Caki2 (cell line): ENCODE results near the gene PDGFA. TPM values are rescaled to one million over a fixed set of nuclear protein-coding genes. Genes with fewer than 3 reads are reported as not detected.
"Not testable (repeated sequence)": the region's sequence is repeated elsewhere in the genome, so short reads cannot be mapped to it uniquely, and the experiment has no call there.

Source experiments
- DNase-seq: peaks from one replicate; pipeline ENCODE4 v3.0.0-alpha.2; 2015; ENCODE audit warnings: low read depth
- in situ Hi-C: cut with HindIII; loops from 2 replicates; pipeline ENCODE4 v1.10.0; 2016; ENCODE audit warnings: low sequenced_read_pairs, low pct_unique_long_range_greater_than_20kb, mixed read lengths
- total RNA-seq: library from RNA; depleted of rRNA; stranded (reverse); fragments of >200 nt; shearing (Covaris generic); gene quantifications from 2 replicates; pipeline ENCODE4 v1.2.3, GENCODE V29; 2014; ENCODE audit warnings: low replicate concordance

PDGFA gene
- total RNA-seq, 1 experiment from 2014 or later = 25.8 TPM

GRCh38 chr7:553636-554111 lies 34.0 kb upstream of the PDGFA start:
- in situ Hi-C loops = no loop called here
- DNase-seq = no peak

DNA sequence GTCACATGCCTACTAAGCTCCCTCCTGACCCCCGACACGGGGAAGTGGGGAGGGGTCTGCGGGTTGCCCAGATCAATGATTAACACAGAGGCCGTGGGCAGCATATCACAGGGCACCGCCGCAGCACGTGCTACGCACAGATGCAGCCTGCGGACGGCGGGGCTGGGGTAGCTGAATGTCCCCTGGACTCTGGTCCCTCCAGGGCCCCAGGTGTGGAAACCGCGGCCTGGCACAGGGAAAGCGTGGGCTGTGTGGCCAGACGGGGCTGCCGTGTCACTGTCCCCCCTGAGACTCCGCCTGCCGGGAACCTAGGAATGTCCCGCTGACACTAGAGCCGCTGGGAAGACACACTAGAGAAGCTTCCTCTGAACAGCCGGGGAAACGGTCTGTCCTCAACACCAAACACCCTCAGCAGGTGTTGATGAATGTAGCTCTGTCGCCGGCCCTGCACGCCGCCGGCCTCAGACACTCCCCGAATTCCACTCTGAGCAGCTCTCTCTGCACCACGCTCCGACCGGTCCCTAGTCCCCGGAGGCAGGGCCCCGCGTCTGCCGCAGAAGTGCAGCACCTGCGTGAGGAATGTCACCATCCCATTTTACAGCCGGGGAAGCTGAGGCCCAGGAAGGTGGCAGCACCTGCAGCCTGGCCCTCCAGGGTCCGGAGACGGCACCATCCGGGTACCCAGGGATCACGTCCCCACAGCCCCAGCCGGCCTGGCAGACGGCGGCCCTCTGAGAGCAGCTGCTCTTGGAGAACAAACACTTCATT lies 33.4 kb upstream of the PDGFA start:
- in situ Hi-C loops = no loop called here
- no peak for DNase-seq

- DNase-seq, in situ Hi-C loops: not testable (repeated sequence)
Measured at GRCh38 chr7:552151-552867, 32.7 kb upstream of the PDGFA start.

DNA sequence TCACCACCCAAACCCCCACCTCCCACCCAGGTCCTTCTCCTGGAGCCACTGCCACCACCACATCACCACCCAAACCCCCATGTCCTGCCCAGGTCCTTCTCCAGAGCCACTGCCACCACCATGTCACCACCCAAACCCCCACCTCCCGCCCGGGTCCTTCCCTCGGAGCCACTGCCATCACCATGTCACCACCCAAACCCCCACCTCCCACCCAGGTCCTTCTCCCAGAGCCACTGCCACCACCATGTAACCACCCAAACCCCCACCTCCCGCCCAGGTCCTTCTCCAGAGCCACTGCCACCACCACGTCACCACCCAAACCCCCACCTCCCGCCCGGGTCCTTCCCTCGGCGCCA lies 31.9 kb upstream of the PDGFA start:
- in situ Hi-C loops = not testable (repeated sequence)

DNA sequence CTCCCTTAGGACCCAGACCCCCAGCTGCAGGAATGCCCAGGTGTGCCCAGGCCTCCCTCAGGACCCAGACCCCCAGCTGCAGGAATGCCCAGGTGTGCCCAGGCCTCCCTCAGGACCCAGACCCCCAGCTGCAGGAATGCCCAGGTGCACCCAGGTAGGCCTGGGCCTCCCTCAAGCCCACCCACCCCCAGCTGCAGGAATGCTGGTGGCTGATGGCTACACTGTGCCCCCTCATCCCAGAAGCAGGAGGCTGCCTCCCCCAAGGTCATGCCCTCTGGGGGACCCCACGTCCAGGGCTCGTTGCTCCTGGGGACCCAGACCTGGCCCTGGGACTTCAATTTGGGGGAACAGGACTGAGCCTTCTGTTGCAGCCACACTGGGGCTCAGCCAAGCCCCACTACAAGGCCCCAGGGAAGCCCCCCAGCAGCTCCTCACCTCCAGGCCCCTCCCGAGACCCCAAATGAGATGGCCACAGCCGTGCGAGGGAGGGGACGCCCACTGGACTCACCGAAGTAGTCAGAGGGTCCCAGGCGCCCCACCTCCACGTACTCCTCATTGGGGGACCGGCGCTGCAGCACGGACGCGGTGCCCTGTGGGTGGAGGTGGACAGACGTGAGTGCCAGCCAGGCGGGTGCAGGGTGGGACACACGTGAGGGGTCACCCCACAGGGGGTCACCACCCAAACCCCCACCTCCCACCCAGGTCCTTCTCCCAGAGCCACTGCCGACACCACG lies 31.4 kb upstream of the PDGFA start:
- no peak for DNase-seq
- in situ Hi-C loops = no loop called here

More for the DNA sequence above, 31.9 kb upstream of the PDGFA start:
- not testable (repeated sequence) for DNase-seq

GRCh38 chr7:549891-550625 lies 30.4 kb upstream of the PDGFA start:
- in situ Hi-C loops = no loop called here
- DNase-seq = no peak

DNA sequence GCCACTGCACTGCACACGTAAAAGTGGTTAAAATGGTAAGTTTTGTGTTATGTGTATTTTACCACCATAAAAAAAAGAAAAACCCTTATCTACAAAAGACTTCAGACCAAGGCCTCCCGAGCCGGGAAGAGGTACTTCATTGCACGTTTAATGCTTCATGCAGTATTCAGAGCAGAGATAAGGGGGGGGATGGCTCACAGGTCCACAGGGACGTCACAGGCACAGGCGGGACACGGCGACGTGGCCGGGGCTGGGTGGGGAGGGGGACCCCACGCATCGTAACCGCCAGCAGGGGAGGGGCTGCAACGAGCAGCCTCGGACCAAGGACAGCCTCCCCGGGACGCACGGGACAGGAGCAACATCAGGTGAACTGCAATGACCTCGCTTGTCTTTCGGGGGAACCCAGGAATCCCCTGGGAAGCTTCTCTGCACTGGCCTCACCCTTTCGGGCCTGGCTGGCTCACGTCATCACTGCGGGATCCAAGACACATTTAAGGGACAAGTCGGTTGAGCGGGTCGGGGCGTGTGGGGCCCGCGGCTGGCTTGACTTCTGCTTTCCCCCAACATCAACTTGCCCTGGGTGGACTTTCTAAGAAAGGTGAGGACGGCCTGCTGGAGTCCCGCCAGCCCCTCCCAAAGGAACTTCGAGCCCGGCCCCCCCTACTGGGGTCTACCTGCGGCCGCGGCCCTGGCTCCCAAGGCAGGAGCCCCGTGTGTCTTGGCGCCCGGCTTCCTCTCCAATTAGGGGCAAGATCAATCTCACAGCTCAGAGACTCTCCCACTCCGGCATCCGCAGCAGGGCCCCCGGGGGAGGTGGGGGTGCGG lies 29.6 kb upstream of the PDGFA start:
- no peak for DNase-seq
- in situ Hi-C loops = no loop called here

DNA sequence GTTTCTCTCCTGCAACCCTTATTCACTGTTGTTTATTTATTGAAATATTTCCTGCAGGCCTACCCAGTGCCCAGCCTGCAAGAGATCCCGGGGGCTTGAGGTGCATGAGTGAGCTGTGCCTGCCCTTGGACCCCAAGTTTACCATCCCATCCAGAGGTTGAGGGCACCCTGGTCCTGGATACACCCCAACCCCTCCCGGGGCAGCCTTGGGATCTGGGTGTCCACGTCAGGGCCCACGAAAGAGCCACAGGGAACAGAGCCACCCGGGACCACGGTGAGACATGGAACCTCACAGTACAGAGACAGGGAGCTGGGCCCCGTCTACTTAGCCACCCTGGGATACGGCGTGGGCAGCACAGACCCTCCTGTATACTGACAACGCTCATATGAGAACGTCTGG lies 28.8 kb upstream of the PDGFA start:
- in situ Hi-C loops = no loop called here

DNA sequence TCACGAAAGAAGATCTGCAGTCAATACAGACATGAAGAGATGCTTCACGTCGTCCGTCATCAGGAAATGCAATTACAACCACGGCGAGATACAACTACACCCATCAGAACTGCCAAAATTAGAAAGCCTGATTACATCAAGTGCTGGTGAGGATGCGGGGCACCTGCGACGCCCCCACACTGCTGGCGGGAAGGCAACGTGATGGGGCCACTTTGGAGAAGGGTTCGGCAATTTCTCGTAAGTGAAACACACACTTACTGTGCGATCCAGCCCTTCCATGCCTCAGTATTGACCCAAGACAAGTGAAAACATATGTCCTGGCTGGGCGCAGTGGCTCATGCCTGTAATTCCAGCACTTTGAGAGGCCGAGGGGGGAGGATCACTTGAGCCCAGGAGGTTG lies 25.8 kb upstream of the PDGFA start:
- in situ Hi-C loops = no loop called here
- no peak for DNase-seq

More for the DNA sequence above, 28.8 kb upstream of the PDGFA start:
- no peak for DNase-seq

DNA sequence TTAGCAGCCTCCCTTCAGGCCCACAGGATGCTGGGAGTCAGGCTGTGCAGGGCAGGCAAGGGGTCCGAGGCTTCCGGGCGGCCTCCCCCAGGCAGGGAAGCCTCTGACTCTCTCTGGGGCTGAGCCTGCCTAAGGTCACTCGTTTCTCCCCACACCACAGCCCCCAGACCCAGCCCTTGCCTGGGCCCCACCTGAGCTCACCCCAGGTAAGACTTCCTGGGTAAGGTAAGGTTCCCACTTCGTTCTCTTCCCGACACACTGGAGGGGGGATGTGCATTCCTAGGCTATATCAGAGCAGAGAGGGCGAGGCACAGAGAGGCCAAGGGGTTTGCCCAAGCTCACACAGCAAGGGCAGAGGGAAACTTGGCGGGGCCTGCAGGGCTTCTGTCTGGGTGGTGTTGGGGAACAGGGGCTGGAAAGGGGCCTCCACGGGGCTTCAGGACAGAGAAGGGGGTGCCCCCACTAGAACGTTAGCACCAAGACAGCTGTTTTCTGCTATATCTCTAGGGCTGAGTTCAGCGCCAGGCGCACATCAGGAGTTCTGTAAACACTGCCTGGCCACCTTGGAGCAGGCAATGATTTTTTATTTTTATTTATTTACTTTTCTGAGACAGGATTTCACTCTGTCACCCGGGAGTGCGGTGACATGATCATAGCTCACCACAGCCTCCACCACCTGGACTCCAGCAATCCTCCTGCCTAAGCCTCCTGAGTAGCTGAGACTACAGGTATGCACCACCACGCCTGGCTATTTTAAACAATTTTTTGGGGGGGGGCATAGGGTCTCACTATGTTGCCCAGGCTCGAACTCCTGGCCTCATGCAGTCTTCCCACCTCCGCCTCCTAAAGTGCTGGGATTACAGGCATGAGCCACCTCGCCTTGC lies 24.9 kb upstream of the PDGFA start:
- no peak for DNase-seq
- in situ Hi-C loops = no loop called here

DNA sequence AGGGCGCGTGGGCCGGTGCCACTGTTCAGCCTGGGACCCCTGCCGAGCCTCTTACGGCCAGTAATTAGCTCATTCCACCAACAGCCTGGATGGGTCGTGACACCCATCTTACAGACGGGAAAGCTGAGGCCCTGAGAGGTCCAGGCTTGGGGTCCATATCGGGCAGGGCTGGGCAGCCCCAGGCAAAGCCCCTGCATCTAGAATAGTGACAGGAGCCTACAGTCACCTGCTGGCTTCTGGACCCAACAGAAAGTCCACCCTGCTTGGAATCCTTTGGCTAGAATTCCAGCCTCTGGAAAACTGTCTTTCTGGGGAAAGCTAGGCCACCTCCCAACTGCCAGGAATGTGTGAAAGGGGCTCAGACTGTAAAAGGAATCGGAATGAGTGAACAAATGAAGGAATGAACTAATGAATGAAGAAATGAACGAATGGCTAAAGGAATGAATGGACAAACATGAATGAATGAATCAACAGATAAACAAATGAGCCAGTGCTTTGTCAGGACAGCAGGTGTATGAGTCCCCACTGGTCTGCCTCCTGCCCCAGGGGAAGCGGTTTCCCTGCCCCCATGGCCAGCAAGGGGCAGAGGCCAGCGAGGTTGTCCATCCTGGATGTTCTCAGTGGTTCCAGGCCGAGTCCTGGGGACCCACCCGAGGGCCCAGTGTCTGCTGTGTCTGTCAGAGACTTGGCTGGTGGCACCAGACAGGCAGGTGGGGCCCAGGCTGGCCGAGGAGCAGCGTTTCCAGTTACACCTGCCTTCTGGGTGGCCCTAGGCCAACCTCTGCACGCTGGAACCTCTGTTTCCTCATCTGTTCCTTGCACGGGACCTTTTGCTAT lies 24.1 kb upstream of the PDGFA start:
- in situ Hi-C loops = no loop called here
- DNase-seq = no peak

DNA sequence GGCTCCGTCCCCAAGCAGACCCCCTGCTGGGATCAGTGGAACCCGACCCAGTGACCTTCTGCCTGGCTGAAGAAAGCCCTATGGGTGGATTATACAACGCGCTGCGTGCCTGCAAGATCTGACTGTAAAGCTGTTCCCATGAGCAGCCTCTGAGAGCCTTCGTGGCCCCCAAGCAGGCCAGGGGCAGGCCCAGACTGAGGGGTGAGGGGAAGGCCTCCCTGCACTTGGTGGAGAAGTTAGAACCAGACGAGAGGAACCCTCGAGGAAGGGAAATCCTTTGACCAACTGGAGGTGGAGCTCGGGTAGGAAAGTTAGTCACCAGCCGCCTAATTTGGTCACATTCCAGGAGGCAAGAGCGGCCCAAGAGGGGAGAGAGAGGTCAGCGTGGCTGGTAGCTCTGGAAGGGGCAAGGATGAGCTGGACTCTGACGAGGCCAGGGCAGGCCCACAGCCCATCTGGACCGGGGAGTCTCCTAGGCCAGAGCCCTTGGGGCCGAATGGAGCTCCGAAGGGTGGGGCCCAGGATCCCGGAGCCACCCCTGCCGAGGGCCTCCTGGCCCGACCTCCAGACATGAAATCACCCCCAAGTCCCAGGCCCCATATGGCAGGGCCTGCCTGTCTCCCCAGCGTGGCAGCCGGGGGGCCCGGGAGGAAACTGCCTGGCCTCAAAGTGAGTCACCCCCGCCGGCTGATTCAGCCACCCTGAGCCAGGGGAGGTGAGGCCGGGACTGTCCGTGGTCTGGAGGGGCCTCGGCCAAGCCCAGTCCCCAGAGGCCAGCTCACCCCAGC lies 23.3 kb upstream of the PDGFA start:
- peak; percentile 87 for DNase-seq
- in situ Hi-C loops = no loop called here

DNA sequence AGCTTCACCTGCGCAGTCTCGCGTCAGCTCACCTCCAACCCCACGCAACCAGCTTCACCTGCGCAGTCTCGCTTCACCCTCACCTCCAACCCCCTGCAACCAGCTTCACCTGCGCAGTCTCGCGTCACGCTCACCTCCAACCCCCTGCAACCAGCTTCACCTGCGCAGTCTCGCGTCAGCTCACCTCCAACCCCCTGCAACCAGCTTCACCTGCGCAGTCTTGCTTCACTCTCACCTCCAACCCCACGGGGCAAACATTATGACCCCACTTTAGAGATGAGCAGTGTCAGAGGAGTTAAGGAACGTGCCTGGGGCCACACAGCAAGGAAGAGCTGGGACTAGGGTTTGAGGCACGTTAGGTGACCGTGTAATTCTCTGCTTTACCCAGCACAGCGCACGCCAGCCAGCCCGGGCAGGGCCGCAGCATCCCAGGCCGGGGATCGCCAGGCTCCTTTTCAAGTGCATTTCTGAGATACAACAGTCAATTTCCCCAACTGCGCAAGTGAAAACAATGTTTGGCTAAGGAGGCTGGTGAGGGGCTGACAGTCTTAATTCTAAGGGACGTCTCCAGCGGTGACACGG lies 22.6 kb upstream of the PDGFA start:
- in situ Hi-C loops = no loop called here
- DNase-seq = no peak

- DNase-seq = no peak
- in situ Hi-C loops = no loop called here
Measured at GRCh38 chr7:541661-542060, 22.0 kb upstream of the PDGFA start.

DNA sequence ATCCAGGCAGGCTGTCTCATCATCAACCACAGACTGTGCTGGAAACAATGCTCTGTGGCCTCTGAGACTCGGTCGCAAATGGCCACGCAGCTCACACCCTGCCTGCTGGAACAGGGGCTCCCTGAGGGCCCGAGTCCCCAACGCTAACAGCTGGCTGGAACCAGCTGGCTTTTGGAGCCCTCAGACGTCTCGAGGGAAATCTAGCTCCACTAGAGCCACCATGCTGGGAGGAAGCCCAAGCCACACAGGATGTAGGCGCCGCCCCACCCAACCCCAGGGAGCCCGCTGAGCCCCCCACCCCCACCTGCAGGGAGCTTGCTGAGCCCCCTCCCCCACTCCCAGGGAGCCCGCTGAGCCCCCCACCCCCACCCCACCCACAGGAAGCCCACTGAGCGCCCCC lies 21.4 kb upstream of the PDGFA start:
- in situ Hi-C loops = no loop called here
- no peak for DNase-seq
